Measurements from ENCODE around the gene CSRP1. TPM values are rescaled to one million over a fixed set of nuclear protein-coding genes. Genes with fewer than 3 reads are reported as not detected.
A peak's percentile ranks its signal among the peaks of the same experiment; 100 is the strongest.

The CSRP1 gene
- total and polyA plus RNA-seq, 2 of the 13 experiments (the other 11 are each of a cell fraction or from before 2014, with no cell fraction given): 17.7 to 68.9 TPM

DNA sequence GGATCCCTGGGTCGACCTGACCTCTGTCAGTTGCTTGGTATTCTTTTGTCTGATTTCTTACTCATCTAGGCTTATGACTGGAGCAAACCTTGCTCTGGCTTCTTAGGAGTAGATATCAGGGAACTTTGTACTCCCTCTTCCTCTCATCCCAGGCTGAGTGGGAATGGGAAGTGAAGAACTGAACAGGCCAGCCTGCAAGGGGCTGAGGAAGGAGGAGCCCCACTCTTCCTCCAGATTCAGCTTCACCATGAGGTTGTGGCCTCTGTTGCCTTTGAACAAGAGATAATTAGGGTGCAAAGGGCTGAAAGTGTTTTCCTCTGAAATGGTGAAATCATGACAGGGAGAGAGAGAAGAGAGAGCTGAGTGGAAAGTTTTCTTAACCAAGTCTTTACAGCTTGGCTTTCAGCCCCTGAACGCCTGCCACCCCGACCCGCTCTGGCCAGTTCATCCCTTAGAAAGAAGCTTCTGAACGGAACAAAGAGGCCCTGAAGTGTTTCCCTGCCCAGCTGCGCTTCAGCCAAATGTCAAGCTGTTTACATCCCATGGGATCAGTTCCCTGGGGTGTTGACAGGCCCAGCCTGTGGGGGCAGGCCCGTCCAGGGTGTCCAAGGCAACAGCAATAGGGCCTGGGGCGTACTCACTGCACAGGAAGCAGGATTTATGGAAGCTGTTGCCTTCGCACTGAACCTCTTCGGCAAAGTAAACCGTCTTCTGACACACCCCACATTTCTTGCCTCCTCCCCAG lies 11.2 kb downstream of the CSRP1 start:
- H4K20me1 ChIP-seq (ENCODE audit: insufficient read depth, low read length): no peaks in the 10 kb centered on the region
- H3K27ac ChIP-seq (ENCODE audit: extremely low read length, insufficient read depth, low read length): peak overlapping the region; percentile 83
- peaks cover 1 to 5% of the 10 kb centered on the region in 2 experiments; a peak in 1 of 5 replicates for H3K36me3 ChIP-seq (replicated peaks in 1 of 2; ENCODE audit: control insufficient read depth in 1 of 2, insufficient read depth in 2 of 2, low read length in 2 of 2)
- WGBS (ENCODE audit: low lambda C conversion rate): 22% methylated on average over 10 of the region's 11 CpGs
- ATAC-seq (peak; percentile 86), DNase-seq (ENCODE audit: low spot score) (peak; percentile 84), FAIRE-seq (peak; percentile 88)
- peak overlapping the region; percentile 55 for H2AFZ ChIP-seq (ENCODE audit: low read length)
- peaks cover 61% of the 10 kb centered on the region for H3K4me1 ChIP-seq (ENCODE audit: insufficient read depth, low read length)
- ChIA-PET POLR2A (interaction anchor here (1.3 to 2.2 kb wide), 5 partner anchors 8 to 27 kb away, joined by 4 to 12 read pairs (median 8); partner anchors contain the start of gene PHLDA3), CTCF (ENCODE audit: low intra/inter-chr PET ratio, low total read pairs) (no interaction called here)
- H3K79me2 ChIP-seq (ENCODE audit: insufficient read depth, low read length): no peaks in the 10 kb centered on the region
- in situ Hi-C loops (cut with HindIII; ENCODE audit: extremely low pct_ligation_motif_present, low pct_unique_long_range_greater_than_20kb): no loop called here
- no TSS peak for BruUV-seq (replicated peaks)
- intact Hi-C loops (cut with micrococcal nuclease; ENCODE audit: unreplicated experiment): loop anchor here (2.0 kb wide), 1 partner anchor 17 kb away; no protein-coding TSS in a partner anchor
- H3K9me3 ChIP-seq (ENCODE audit: low read length): no peaks in the 10 kb centered on the region
- H3K4me2 ChIP-seq (ENCODE audit: low read depth, low read length): peak overlapping the region; percentile 60
- no peaks in the 10 kb centered on the region for H3K27me3 ChIP-seq (ENCODE audit: control insufficient read depth in 1 of 2, insufficient read depth in 2 of 2, low read length in 2 of 2)
- peak overlapping the region in 1 of 3 experiments; percentile 29; a peak in 2 of 6 replicates for H3K4me3 ChIP-seq (replicated peaks in 1 of 3; ENCODE audit: insufficient read depth in 1 of 3, low read depth in 2 of 3, low read length in 3 of 3)
- peak overlapping the region; percentile 44; the same call in 1 of the 2 replicates for H3K9ac ChIP-seq (ENCODE audit: insufficient read depth, low read depth, low read length)
- TF ChIP-seq, protein P1, sequence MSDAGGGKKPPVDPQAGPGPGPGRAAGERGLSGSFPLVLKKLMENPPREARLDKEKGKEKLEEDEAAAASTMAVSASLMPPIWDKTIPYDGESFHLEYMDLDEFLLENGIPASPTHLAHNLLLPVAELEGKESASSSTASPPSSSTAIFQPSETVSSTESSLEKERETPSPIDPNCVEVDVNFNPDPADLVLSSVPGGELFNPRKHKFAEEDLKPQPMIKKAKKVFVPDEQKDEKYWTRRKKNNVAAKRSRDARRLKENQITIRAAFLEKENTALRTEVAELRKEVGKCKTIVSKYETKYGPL (CRISPR knock-in tag; IDR thresholded peaks at IDR 0.05): no peak
- no peak for TF ChIP-seq ZNF577 (CRISPR knock-in tag; IDR thresholded peaks at IDR 0.05; ENCODE audit: borderline replicate concordance, low read depth)
- no peak for TF ChIP-seq POLR2AphosphoS5 (IDR thresholded peaks at IDR 0.05; ENCODE audit: low read depth, low read length)
- TF ChIP-seq ZNF34 (CRISPR knock-in tag; IDR thresholded peaks at IDR 0.05; ENCODE audit: borderline replicate concordance): no peak
- TF ChIP-seq, protein P2, sequence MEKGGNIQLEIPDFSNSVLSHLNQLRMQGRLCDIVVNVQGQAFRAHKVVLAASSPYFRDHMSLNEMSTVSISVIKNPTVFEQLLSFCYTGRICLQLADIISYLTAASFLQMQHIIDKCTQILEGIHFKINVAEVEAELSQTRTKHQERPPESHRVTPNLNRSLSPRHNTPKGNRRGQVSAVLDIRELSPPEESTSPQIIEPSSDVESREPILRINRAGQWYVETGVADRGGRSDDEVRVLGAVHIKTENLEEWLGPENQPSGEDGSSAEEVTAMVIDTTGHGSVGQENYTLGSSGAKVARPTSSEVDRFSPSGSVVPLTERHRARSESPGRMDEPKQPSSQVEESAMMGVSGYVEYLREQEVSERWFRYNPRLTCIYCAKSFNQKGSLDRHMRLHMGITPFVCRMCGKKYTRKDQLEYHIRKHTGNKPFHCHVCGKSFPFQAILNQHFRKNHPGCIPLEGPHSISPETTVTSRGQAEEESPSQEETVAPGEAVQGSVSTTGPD (CRISPR knock-in tag; IDR thresholded peaks at IDR 0.05): no peak
- no peak for TF ChIP-seq ZNF234 (CRISPR knock-in tag; conservative IDR thresholded peaks at IDR 0.05)
- TF ChIP-seq, protein P3, sequence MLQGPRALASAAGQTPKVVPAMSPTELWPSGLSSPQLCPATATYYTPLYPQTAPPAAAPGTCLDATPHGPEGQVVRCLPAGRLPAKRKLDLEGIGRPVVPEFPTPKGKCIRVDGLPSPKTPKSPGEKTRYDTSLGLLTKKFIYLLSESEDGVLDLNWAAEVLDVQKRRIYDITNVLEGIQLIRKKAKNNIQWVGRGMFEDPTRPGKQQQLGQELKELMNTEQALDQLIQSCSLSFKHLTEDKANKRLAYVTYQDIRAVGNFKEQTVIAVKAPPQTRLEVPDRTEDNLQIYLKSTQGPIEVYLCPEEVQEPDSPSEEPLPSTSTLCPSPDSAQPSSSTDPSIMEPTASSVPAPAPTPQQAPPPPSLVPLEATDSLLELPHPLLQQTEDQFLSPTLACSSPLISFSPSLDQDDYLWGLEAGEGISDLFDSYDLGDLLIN (CRISPR knock-in tag; IDR thresholded peaks at IDR 0.05; ENCODE audit: borderline replicate concordance): no peak
- no peak for TF ChIP-seq XBP1 (CRISPR knock-in tag; IDR thresholded peaks at IDR 0.05)
- TF ChIP-seq NFKBIZ (CRISPR knock-in tag; IDR thresholded peaks at IDR 0.05): no peak
- no peak for TF ChIP-seq YEATS2 (CRISPR knock-in tag; IDR thresholded peaks at IDR 0.05; ENCODE audit: borderline replicate concordance)
- no peak for TF ChIP-seq ZFP90 (CRISPR knock-in tag; IDR thresholded peaks at IDR 0.05; ENCODE audit: borderline replicate concordance)
- TF ChIP-seq ZNF776 (CRISPR knock-in tag; IDR thresholded peaks at IDR 0.05): no peak
- TF ChIP-seq MBNL3 (CRISPR knock-in tag; conservative IDR thresholded peaks at IDR 0.05): no peak
- TF ChIP-seq ZMYM3 (CRISPR knock-in tag; IDR thresholded peaks at IDR 0.05): no peak
- no peak for TF ChIP-seq WIZ (CRISPR knock-in tag; IDR thresholded peaks at IDR 0.05)
- TF ChIP-seq, protein P4, sequence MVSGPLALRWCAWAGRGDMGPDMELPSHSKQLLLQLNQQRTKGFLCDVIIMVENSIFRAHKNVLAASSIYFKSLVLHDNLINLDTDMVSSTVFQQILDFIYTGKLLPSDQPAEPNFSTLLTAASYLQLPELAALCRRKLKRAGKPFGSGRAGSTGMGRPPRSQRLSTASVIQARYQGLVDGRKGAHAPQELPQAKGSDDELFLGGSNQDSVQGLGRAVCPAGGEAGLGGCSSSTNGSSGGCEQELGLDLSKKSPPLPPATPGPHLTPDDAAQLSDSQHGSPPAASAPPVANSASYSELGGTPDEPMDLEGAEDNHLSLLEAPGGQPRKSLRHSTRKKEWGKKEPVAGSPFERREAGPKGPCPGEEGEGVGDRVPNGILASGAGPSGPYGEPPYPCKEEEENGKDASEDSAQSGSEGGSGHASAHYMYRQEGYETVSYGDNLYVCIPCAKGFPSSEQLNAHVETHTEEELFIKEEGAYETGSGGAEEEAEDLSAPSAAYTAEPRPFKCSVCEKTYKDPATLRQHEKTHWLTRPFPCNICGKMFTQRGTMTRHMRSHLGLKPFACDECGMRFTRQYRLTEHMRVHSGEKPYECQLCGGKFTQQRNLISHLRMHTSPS (CRISPR knock-in tag; IDR thresholded peaks at IDR 0.05; ENCODE audit: low read depth): no peak
- no peak for TF ChIP-seq KMT2A (CRISPR knock-in tag; IDR thresholded peaks at IDR 0.05)
- TF ChIP-seq YEATS4 (CRISPR knock-in tag; IDR thresholded peaks at IDR 0.05; ENCODE audit: borderline replicate concordance): no peak
- TF ChIP-seq, protein P5, sequence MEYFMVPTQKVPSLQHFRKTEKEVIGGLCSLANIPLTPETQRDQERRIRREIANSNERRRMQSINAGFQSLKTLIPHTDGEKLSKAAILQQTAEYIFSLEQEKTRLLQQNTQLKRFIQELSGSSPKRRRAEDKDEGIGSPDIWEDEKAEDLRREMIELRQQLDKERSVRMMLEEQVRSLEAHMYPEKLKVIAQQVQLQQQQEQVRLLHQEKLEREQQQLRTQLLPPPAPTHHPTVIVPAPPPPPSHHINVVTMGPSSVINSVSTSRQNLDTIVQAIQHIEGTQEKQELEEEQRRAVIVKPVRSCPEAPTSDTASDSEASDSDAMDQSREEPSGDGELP (IDR thresholded peaks at IDR 0.05; ENCODE audit: borderline replicate concordance, low read depth): peak; percentile 66
